Lower leg skin (tissue), 4 donors: ENCODE measurements around the gene RFX2. TPM values are rescaled to one million over a fixed set of nuclear protein-coding genes. Genes with fewer than 3 reads are reported as not detected.
A peak's percentile ranks its signal among the peaks of the same experiment; 100 is the strongest.
"Not testable (repeated sequence)": the region's sequence is repeated elsewhere in the genome, so short reads cannot be mapped to it uniquely, and the experiment has no call there.

Experiments
- DNase-seq, 2 donors: peaks; one replicate each; pipeline ENCODE4 v3.0.0-alpha.2; 2019; ENCODE audit warnings: low spot score in 2 of 2
- H3K4me3 ChIP-seq: fragments of 200-600 bp; sonication (generic); 2 replicates; pipeline ENCODE4 v1.5.1; 2017; ENCODE audit warnings: mild to moderate bottlenecking, low read depth; ENCODE audit not compliant: poor library complexity, severe bottlenecking
- CTCF ChIP-seq, 3 donors: fragments of 450-650 bp; IDR thresholded peaks; one replicate each; pipeline ENCODE4 v1.5.1; 2016; ENCODE audit warnings: antibody characterized with exemption in 3 of 3, mild to moderate bottlenecking in 3 of 3, moderate library complexity in 2 of 3
- POLR2A ChIP-seq, 2 donors: fragments of 450-650 bp; IDR thresholded peaks; one replicate each; pipeline ENCODE4 v1.6.1; 2016 to 2017; ENCODE audit warnings: antibody characterized with exemption in 2 of 2, mild to moderate bottlenecking in 1 of 2, moderate library complexity in 1 of 2
- WGBS, 2 donors: methylation state at CpG; one replicate each; pipeline ENCODE4 v1.1.5; 2018; 5-methylcytosine and 5-hydroxymethylcytosine counted together
- intact Hi-C: fragments of 100-400 bp; cut with DNase I; formaldehyde crosslinking; loops from one replicate; pipeline ENCODE4 v1.15.0; 2023; ENCODE audit warnings: low total_unique reads
- total RNA-seq, 4 donors: library from RNA; depleted of rRNA; stranded (reverse); fragments of >200 nt; gene quantifications; one replicate each; pipeline ENCODE4 v1.1.0, GENCODE V29; 2016

RFX2 gene
- total RNA-seq, 4 donors from 2014 or later = 19.6 to 28.7 (median 25.8) TPM

GRCh38 chr19:6076675-6077463 is 33.4 kb downstream of the RFX2 start:
- H3K4me3 ChIP-seq = no peak overlapping the region
- peak in 1 of 2 donors; percentile 86 for DNase-seq
- intact Hi-C loops = no loop called here
- WGBS, 2 donors = 20 to 23% methylated on average over 13 of the region's 13 CpGs
- TF ChIP-seq CTCF (IDR thresholded peaks at IDR 0.05) (no peak), POLR2A (IDR thresholded peaks at IDR 0.05) (no peak)

GRCh38 chr19:6076291-6076665 is 34.0 kb downstream of the RFX2 start:
- intact Hi-C loops = no loop called here
- TF ChIP-seq CTCF (IDR thresholded peaks at IDR 0.05) (no peak), POLR2A (IDR thresholded peaks at IDR 0.05) (no peak)
- DNase-seq = peak in 1 of 2 donors; percentile 54
- no peak overlapping the region for H3K4me3 ChIP-seq
- WGBS, 2 donors = 54 to 64% methylated on average over 7 of the region's 7 CpGs

DNA sequence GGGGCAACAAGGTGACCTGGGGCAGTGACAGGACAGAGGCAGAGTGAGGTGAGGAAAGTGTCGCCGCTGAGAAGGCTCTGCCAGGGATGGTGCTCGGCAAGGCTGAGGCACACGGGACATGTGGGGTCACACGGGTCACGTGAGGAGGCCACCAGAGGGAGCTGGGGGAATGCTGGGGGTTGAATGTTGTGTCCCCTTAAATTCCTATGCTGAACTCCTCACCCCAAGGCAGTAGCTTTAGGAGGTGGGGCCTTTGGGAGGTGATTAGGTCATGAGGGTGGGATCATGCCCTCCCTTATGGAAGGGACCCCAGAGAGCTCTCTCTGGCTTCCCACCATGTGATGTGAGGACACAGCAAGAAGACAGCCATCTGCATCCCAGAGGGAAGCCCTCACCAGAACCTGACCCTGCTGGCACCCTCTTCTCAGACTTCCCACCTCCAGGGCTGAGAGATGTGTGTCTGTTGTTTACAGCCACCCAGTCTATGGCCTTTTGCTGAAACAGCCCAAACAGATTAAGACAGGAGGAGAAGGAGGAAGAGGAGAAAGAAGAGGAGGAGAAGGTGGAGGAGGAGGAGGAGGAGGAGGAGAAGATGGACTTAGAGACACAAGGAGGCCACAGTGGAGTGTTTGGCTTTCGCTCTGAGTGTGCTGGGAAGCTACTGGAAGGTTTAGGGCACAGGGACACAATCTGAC is 35.4 kb downstream of the RFX2 start:
- no peak overlapping the region for H3K4me3 ChIP-seq
- DNase-seq = peak in 1 of 2 donors; percentile 79
- TF ChIP-seq CTCF (IDR thresholded peaks at IDR 0.05) (no peak), POLR2A (IDR thresholded peaks at IDR 0.05) (no peak)
- intact Hi-C loops = no loop called here
- 80 to 82% methylated on average over 7 of the region's 7 CpGs for WGBS, 2 donors

DNA sequence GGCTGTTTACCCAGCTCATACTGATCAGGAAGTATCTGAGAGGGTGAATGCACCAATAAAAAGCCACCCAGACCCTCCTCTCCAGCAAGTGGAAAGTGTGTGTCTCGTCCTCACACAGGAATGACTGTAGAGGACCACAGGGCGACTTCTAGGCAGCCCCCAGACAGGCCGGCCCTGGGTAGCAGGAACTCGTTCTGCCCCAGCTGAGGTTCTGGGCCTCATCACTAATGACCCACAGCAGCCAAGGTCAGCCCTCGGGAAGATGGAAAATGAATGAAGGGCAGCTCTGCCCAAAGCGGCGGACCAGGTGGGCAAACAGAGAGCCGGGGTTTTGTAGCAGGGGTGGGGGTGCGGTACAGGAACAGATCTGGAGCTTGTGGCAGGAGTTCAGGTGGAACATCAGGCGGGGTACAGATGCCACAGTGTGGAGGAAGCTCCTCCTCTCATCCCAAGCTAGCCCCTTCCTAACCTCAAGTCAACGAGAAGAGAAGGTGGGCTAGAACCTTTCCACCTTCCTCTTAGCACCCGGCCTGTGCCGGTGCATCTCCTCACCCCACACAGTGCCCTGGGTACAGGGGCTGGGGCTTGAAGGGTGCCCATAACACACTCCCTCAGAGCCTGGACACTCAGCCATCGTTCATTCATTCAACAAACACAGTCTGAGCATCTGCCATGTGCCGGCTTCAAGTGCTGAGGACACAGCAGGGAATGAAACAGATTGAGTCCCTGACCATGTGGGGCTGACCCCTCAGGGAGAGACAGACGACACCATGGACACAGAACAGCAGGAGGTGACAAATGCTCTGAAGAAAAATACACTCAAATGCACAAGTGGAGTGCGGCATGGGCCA is 36.2 kb downstream of the RFX2 start:
- peak in 1 of 2 donors; percentile 56 for DNase-seq
- 87 to 89% methylated on average over 17 of the region's 17 CpGs for WGBS, 2 donors
- no peak for TF ChIP-seq CTCF (IDR thresholded peaks at IDR 0.05)
- no peak for TF ChIP-seq POLR2A (IDR thresholded peaks at IDR 0.05)
- no peak overlapping the region for H3K4me3 ChIP-seq
- intact Hi-C loops = no loop called here

DNA sequence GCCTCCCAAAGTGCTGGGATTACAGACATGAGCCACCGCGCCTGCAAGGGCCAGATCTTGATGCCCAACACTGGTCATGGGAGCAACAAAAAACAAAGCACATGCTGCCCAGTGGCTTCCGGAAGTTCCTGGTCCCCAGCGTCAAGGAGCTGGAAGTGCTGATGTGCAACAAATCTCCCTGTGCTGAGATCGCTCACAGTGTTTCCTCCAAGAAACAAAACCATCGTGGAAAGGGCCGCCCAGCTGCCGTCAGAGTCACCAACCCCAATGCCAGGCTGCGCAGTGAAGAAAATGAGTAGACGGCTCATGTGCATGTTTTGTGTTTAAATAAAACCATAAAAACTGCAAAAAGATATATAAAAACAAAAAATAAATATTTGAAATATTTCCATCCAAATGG is 37.1 kb downstream of the RFX2 start:
- WGBS, 2 donors = 79 to 85% methylated on average over 10 of the region's 10 CpGs
- H3K4me3 ChIP-seq, intact Hi-C loops: not testable (repeated sequence)
- peak in 1 of 2 donors; percentile 69 for DNase-seq

DNA sequence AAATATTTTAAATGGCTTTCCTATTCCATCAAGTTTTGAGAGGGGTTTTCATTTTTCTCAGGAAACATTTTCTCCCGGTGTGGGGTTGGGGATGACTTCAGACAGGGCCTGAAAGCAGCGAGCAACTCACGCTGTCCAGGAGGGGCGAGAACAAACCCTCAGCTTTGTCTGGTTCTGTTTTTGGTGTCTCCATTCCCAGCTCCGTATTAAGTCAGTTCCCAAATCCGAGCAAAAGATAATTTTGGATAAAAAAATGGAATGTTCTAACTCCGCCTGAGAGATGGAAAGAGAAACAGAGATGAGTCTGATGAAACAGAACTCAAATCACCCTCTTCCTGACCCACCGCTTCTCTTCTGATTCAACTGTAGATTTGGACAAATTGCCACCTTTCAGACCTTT is 38.4 kb downstream of the RFX2 start:
- WGBS, 2 donors = 62 to 64% methylated on average over 8 of the region's 8 CpGs
- intact Hi-C loops = no loop called here
- no peak for TF ChIP-seq POLR2A (IDR thresholded peaks at IDR 0.05)
- no peak for TF ChIP-seq CTCF (IDR thresholded peaks at IDR 0.05)
- peak in 1 of 2 donors; percentile 29 for DNase-seq
- H3K4me3 ChIP-seq = no peak overlapping the region
